Tibial artery (tissue), 4 donors: ENCODE data around the gene P2RY13.

Experiments
- DNase-seq, 2 donors: peaks; one replicate each; pipeline ENCODE4 v3.0.0-alpha.2; 2019
- H3K27ac ChIP-seq, 2 donors: fragments of 200-600 bp; sonication (generic) in 1 of 2; 1 replicate in 1 of 2; 2 replicates in 1 of 2; pipeline ENCODE4 v1.5.1; 2018 to 2019; ENCODE audit warnings: mild to moderate bottlenecking in 1 of 2
- H3K27me3 ChIP-seq, 2 donors: fragments of 200-600 bp; sonication (generic) in 1 of 2; one replicate each; pipeline versions ENCODE4 v1.5.1 to v1.6.0; 2016 to 2019
- H3K36me3 ChIP-seq, 3 donors: fragments of 200-600 bp; sonication (generic) in 2 of 3; one replicate each; pipeline ENCODE4 v1.5.1; 2016 to 2019; ENCODE audit warnings: mild to moderate bottlenecking in 2 of 3
- H3K4me1 ChIP-seq, 4 donors: fragments of 200-600 bp; sonication (generic) in 2 of 4; 1 replicate in 3 of 4; 2 replicates in 1 of 4; pipeline ENCODE4 v1.5.1; 2016 to 2019
- H3K4me3 ChIP-seq, 2 donors: fragments of 200-600 bp; sonication (generic) in 1 of 2; 1 replicate in 1 of 2; 2 replicates in 1 of 2; pipeline ENCODE4 v1.5.1; 2018 to 2019; ENCODE audit warnings: mild to moderate bottlenecking in 2 of 2
- H3K9me3 ChIP-seq, 3 donors: fragments of 200-600 bp; sonication (generic) in 1 of 3; one replicate each; pipeline ENCODE4 v1.5.1; 2016 to 2019
- CTCF ChIP-seq, 2 experiments: fragments of 200-600 bp in 1 of 2; fragments of 450-650 bp in 1 of 2; IDR thresholded peaks; one replicate each; pipeline ENCODE4 v1.5.1; 2017 to 2019; ENCODE audit warnings: antibody characterized with exemption in 2 of 2, mild to moderate bottlenecking in 1 of 2, moderate library complexity in 1 of 2
- intact Hi-C: fragments of 100-400 bp; cut with DNase I; formaldehyde crosslinking; loops from one replicate; pipeline ENCODE4 v1.15.0; 2023; ENCODE audit warnings: low total_unique reads

P2RY13 gene

DNA sequence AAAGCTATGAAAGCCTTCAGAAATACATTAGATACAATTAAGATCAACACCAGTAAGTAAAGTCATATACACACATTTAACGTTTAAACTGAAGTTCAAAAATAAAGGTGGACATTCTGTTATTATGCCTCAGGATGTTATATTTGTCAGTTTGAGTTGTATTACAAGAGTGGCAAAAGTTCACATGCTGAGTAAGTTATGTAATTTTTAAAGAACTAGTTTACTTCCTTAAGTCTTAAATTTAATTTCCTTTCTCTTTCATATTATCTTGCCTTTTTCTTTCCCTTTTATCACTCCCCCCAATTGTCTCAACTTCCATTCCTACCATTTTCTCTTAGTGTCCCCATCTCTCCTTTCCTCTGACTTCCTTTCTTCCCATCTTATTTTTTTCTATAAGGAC is 7.8 kb downstream of the P2RY13 start:
- Histone ChIP-seq H3K27ac (no peak overlapping the region), H3K36me3 (no peaks in the 10 kb centered on the region), H3K4me1 (no peaks in the 10 kb centered on the region), H3K4me3 (no peak overlapping the region), H3K9me3 (no peaks in the 10 kb centered on the region), H3K27me3 (no peaks in the 10 kb centered on the region)
- TF ChIP-seq CTCF (IDR thresholded peaks at IDR 0.05): no peak
- intact Hi-C loops: no loop called here
- no peak for DNase-seq

DNA sequence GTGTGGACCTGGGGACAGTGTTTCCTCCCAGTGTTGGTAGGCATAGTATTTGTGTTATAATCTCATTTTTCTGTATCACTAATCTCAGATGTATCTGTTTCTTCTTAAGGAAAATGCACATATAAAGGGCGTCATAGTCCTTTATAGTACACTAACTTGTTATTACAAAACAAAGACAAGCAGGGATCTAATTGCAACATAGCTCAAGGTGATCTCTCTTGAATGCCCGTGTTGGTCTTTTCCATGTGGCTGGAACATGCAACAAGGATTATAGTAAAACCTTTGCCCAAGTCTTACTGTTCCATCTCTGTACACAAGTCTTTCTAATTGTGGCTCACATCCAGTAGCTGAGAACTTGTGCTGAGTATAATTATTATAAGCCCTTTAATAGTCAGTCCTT is 9.2 kb downstream of the P2RY13 start:
- Histone ChIP-seq H3K27me3 (no peaks in the 10 kb centered on the region), H3K4me1 (no peaks in the 10 kb centered on the region), H3K9me3 (no peaks in the 10 kb centered on the region), H3K27ac (no peak overlapping the region), H3K36me3 (no peaks in the 10 kb centered on the region), H3K4me3 (no peak overlapping the region)
- DNase-seq: no peak
- intact Hi-C loops: no loop called here
- no peak for TF ChIP-seq CTCF (IDR thresholded peaks at IDR 0.05)

- DNase-seq: no peak
- intact Hi-C loops: no loop called here
Observed at GRCh38 chr3:151319628-151320027, 9.7 kb downstream of the P2RY13 start.

DNA sequence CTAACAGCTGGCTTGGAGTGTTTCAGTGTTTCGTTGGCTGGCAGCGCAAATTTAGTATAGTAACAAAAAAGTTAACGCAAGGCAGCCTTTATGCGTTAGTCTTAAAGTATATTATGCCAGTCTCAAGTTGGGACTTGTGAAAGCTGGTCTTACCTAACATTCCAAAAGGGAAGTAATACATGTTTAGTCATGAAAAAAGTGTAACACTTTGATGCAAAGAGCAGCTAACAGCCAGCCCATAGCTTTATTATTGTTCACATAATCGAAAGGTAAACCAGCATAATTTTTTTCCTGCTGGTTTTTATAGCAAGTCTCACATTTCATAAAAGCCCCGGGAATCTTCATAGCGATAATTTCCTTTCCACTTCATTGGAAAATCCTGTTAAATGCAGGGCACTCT is 10.4 kb downstream of the P2RY13 start:
- Histone ChIP-seq H3K4me1 (no peaks in the 10 kb centered on the region), H3K27ac (no peak overlapping the region)
- TF ChIP-seq CTCF (IDR thresholded peaks at IDR 0.05): no peak

More at GRCh38 chr3:151319628-151320027, 9.7 kb downstream of the P2RY13 start:
- no peak overlapping the region for H3K27ac ChIP-seq
- H3K27me3 ChIP-seq: no peaks in the 10 kb centered on the region
- no peaks in the 10 kb centered on the region for H3K4me1 ChIP-seq
- no peaks in the 10 kb centered on the region for H3K9me3 ChIP-seq
- no peak overlapping the region for H3K4me3 ChIP-seq
- TF ChIP-seq CTCF (IDR thresholded peaks at IDR 0.05): no peak
- H3K36me3 ChIP-seq: no peaks in the 10 kb centered on the region

GRCh38 chr3:151318313-151318712 is 11.0 kb downstream of the P2RY13 start:
- H3K9me3 ChIP-seq: no peaks in the 10 kb centered on the region
- no peak overlapping the region for H3K4me3 ChIP-seq
- H3K4me1 ChIP-seq: no peaks in the 10 kb centered on the region
- intact Hi-C loops: no loop called here
- H3K27ac ChIP-seq: no peak overlapping the region
- DNase-seq: no peak
- H3K36me3 ChIP-seq: no peaks in the 10 kb centered on the region
- no peak for TF ChIP-seq CTCF (IDR thresholded peaks at IDR 0.05)
- H3K27me3 ChIP-seq: no peaks in the 10 kb centered on the region

More for the DNA sequence above, 10.4 kb downstream of the P2RY13 start:
- no peaks in the 10 kb centered on the region for H3K9me3 ChIP-seq
- no peak overlapping the region for H3K4me3 ChIP-seq
- DNase-seq: no peak
- H3K36me3 ChIP-seq: no peaks in the 10 kb centered on the region
- H3K27me3 ChIP-seq: no peaks in the 10 kb centered on the region
- intact Hi-C loops: no loop called here
